ACC112 (cell line): Measurements from ENCODE around the gene TUBGCP2.
"Not testable (repeated sequence)": the region's sequence is repeated elsewhere in the genome, so short reads cannot be mapped to it uniquely, and the experiment has no call there.

Experiments
- H2AFZ ChIP-seq: fragments of 200-600 bp; sonication (generic); one replicate; pipeline ENCODE4 v1.6.0; 2017; ENCODE audit warnings: antibody characterized with exemption, low read length; ENCODE audit not compliant: unreplicated experiment
- H3K27ac ChIP-seq: fragments of 200-600 bp; sonication (generic); 2 replicates; pipeline ENCODE4 v1.5.1; 2014; ENCODE audit warnings: low read depth, mild to moderate bottlenecking, antibody characterized with exemption, low read length, moderate library complexity
- H3K27me3 ChIP-seq: fragments of 200-600 bp; sonication (generic); 2 replicates; pipeline ENCODE4 v1.6.1; 2014; ENCODE audit warnings: mild to moderate bottlenecking, antibody characterized with exemption, low read length, moderate library complexity, mixed read lengths; ENCODE audit not compliant: insufficient read depth
- H3K36me3 ChIP-seq: fragments of 200-600 bp; sonication (generic); 2 replicates; pipeline ENCODE4 v1.6.1; 2016; ENCODE audit warnings: mild to moderate bottlenecking, antibody characterized with exemption, low read length, moderate library complexity, mixed read lengths; ENCODE audit not compliant: insufficient read depth
- H3K4me1 ChIP-seq: fragments of 200-600 bp; sonication (generic); one replicate; pipeline ENCODE4 v1.6.1; 2016; ENCODE audit warnings: low read length, mixed read lengths; ENCODE audit not compliant: insufficient read depth, unreplicated experiment, control insufficient read depth
- H3K4me3 ChIP-seq: fragments of 200-600 bp; sonication (generic); 2 replicates; pipeline ENCODE4 v1.5.1; 2014; ENCODE audit warnings: mild to moderate bottlenecking, low read depth, low read length
- H3K79me2 ChIP-seq: fragments of 200-600 bp; sonication (generic); one replicate; pipeline ENCODE4 v1.6.0; 2016; ENCODE audit warnings: low read length; ENCODE audit not compliant: control insufficient read depth, unreplicated experiment, insufficient read depth

TUBGCP2 gene

GRCh38 chr10:133329491-133330202 is 21.0 kb upstream of the TUBGCP2 start:
- peak overlapping the region; percentile 58 for H3K4me3 ChIP-seq
- no peaks in the 10 kb centered on the region for H3K79me2 ChIP-seq
- peaks cover 72% of the 10 kb centered on the region for H3K27me3 ChIP-seq
- H3K27ac ChIP-seq = no peak overlapping the region
- no peaks in the 10 kb centered on the region for H3K36me3 ChIP-seq
- H3K4me1 ChIP-seq = peaks cover 7% of the 10 kb centered on the region
- no peak overlapping the region for H2AFZ ChIP-seq

DNA sequence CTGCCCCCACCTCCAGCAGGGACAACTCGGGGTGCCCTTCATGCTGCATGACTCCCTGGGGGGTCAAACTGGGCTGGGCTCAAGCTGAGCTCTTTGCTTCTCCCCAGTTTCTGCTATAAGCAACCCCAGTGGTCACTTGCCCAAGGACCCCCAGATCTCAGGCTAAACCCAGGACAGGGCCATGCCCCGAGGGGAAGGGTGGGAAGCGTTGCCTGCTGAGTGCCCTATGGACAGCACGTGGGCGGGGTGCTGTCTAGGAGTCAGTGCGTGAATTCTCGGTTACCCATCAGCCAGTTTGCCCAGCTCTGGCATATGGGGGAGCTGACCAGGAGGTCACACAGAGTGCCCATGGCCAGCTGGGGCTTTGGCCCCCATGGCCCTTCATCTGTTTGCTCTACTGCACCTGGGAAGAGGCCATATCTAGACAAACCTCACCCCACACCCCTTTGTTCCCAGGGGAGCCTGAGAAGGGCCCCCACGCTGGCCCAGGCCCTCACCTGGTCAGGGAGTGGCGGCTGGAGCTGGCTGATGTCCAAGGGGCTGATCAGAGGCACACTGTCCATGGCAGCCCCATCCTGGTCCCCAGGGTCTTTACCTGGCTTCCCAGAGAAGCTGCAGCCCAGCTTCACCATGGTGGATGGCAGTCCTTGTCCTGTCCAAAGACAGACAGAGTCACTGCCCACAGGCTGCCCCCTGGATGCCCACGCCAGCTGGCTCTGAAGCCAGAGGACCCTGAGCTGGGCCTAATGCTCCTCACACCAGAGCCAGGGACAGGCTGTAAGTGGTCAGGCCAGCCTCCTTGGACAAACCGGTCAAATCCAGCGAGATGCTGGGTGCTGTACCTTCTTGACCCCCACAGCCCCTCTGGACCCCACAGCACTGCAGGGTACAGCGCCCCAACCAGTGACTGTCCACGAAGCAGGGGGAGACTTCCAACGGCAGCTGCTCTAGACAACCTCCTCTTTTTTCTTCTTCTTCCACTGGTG is 20.0 kb upstream of the TUBGCP2 start:
- Histone ChIP-seq H3K36me3 (no peaks in the 10 kb centered on the region), H3K27me3 (peaks cover 66% of the 10 kb centered on the region), H3K4me3 (no peak overlapping the region), H2AFZ (no peak overlapping the region), H3K79me2 (no peaks in the 10 kb centered on the region), H3K27ac (no peak overlapping the region), H3K4me1 (peaks cover 7% of the 10 kb centered on the region)

DNA sequence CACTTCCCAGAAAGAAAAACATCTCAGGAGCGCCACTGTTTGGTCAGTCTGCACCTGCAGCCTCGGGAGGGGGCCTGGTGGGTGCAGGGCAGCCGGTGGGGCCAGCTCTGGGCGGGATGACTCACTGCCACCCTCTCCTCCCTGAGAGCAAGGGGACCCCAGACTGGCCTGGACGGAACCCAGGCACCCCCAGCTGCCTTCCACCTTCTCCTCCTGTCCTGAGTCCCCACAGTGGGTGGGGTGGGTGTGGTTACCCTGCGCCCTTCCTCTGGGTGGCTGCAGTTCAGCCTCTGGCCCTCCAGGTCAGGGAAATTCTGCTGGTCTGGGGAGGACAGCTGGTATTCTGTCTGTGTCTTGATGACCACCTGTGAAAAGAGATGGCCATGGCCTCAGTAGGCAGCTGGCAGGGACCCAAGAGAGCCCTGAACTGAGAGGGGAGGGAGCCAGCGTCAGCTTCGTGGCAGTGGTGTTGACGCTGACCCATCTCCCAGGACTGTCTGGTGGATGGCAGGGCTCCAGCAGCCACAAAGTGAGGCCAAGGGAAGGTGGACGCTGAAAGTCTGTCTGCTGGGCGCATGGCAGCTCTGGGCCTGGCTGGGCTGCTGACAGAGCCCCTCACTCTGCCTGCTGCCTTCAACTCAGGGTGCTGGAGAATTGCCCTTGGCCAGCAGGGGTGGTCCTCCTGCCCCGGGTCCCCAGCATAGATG is 19.1 kb upstream of the TUBGCP2 start:
- Histone ChIP-seq H2AFZ (no peak overlapping the region), H3K27me3 (peaks cover 61% of the 10 kb centered on the region), H3K4me1 (peaks cover 7% of the 10 kb centered on the region), H3K4me3 (no peak overlapping the region), H3K36me3 (no peaks in the 10 kb centered on the region), H3K27ac (no peak overlapping the region), H3K79me2 (no peaks in the 10 kb centered on the region)

DNA sequence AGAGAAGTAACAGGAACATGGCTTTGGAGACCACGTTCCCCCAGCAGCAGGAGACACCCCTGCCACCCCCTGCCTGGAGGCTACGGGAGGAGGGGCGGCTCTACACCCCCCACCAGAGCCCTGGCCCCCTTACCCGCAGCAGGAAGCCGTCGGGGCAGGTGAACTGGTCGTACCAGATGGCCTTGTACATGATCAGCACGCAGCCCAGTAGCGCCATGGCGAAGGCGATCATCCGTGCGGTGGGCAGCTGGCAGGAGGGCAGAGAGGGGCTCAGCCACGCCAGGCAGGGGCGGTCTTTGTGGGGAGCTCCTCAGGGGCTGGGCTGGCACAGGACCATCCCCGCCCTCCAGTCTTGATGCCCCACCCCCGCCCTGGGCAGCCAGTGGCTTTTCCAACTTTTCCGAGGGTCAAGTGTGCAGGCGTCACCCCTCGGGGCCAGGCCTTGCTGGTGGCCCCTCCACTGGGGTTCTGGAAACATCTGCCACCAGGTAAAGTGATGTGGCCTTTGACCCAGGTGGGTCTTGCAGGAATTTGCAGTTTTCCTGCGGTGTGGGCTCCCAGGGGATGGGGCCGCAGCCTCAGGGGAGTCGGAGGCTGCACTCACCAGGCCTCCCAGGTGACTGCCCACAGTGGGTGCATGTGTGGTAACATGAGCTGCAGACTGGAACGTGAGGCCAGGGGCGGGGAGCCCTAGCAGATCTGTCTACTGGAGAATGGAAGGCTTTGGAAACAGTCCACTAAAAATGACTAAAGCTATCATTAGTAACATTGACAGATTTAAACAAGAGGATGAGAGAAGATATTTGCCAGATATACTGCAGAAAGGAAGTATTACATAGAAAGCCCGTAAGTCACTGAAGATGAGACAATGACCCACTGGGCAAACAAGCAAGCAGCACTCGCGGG is 18.3 kb upstream of the TUBGCP2 start:
- Histone ChIP-seq H3K27me3 (peaks cover 53% of the 10 kb centered on the region), H3K79me2 (no peaks in the 10 kb centered on the region)

GRCh38 chr10:133326223-133326551 is 17.5 kb upstream of the TUBGCP2 start:
- Histone ChIP-seq H3K27ac (no peak overlapping the region), H3K36me3 (no peaks in the 10 kb centered on the region), H3K4me1 (peaks cover 7% of the 10 kb centered on the region), H3K27me3 (peaks cover 45% of the 10 kb centered on the region), H2AFZ (no peak overlapping the region), H3K4me3 (peak overlapping the region; percentile 62; the same call in 1 of the 2 replicates), H3K79me2 (no peaks in the 10 kb centered on the region)

More for the DNA sequence above, 18.3 kb upstream of the TUBGCP2 start:
- Histone ChIP-seq H2AFZ (no peak overlapping the region), H3K4me1 (peaks cover 7% of the 10 kb centered on the region), H3K36me3 (no peaks in the 10 kb centered on the region), H3K4me3 (no peak overlapping the region), H3K27ac (no peak overlapping the region)

- H3K27me3 ChIP-seq = peaks cover 40% of the 10 kb centered on the region
- H2AFZ ChIP-seq = peak overlapping the region; percentile 12
- H3K36me3 ChIP-seq = no peaks in the 10 kb centered on the region
- no peaks in the 10 kb centered on the region for H3K79me2 ChIP-seq
- H3K4me1 ChIP-seq = peaks cover 7% of the 10 kb centered on the region
- no peak overlapping the region for H3K27ac ChIP-seq
- peak overlapping the region; percentile 62 for H3K4me3 ChIP-seq
Observed at GRCh38 chr10:133325440-133326222, 17.0 kb upstream of the TUBGCP2 start.

GRCh38 chr10:133324857-133325260 is 16.2 kb upstream of the TUBGCP2 start:
- H3K4me3 ChIP-seq = no peak overlapping the region
- H3K79me2 ChIP-seq = no peaks in the 10 kb centered on the region
- no peak overlapping the region for H2AFZ ChIP-seq
- H3K27ac ChIP-seq = no peak overlapping the region
- H3K27me3 ChIP-seq = peaks cover 40% of the 10 kb centered on the region
- peaks cover 7% of the 10 kb centered on the region for H3K4me1 ChIP-seq
- no peaks in the 10 kb centered on the region for H3K36me3 ChIP-seq

DNA sequence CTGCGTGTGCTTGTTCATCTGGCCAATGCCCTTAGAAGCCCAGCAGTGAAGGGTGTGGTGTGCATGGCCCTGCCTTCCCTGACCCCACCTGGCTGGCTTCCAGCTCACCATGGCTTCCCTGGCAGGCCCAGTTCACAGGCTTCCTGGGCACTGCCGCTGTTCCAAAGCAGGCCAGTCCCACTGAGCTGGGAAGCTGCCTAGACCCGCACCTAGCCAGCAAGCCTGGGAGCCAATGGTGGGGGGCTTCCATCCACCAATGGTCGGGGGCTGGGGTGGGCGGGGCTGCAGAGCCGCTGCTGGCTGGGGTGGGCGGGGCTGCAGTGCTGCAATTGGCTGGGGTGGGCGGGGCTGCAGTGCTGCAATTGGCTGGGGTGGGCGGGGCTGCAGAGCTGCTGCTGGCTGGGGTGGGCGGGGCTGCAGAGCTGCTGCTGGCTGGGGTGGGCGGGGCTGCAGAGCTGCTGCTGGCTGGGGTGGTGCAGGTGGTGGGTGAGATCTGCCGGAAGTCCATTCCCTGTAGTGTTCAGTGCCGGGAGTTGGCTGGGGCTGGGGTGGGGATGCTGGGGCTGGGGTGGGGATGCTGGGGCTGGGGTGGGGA is 15.6 kb upstream of the TUBGCP2 start:
- H3K27ac ChIP-seq = no peak overlapping the region
- H3K4me3 ChIP-seq = peak overlapping the region; percentile 70
- H2AFZ ChIP-seq = no peak overlapping the region
- no peaks in the 10 kb centered on the region for H3K36me3 ChIP-seq
- peaks cover 4% of the 10 kb centered on the region for H3K4me1 ChIP-seq
- peaks cover 40% of the 10 kb centered on the region for H3K27me3 ChIP-seq
- no peaks in the 10 kb centered on the region for H3K79me2 ChIP-seq

DNA sequence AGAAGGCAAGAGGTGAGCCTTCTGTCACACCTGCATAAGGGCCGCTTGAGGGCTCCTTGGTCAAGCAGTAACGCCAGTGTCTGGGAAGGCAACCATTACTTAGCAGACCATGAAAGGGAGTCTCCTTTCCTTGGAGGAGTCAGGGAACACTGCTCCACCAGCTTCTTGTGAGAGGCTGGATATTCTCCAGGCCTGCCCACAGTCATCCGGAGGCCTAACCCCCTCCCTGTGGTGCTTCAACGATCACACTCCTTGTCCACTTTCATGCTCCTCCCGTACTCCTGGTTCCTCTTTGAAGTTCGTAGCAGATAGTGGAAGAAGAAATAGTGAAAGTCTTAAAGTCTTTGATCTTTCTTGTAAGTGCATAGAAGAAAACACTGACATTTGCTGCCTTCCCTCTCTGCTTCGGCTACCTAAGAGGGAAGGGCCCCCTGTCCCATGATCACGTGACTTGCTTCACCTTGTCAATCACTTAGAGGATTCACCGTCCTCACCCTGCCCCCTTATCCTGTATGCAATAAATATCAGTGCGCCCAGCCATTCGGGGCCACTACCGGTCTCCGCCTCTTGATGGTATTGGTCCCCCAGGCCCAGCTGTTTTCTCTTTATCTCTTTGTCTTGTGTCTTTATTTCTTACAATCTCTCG is 13.5 kb upstream of the TUBGCP2 start:
- peaks cover 25% of the 10 kb centered on the region for H3K27me3 ChIP-seq
- not testable (repeated sequence) for H2AFZ ChIP-seq, H3K4me3 ChIP-seq, H3K36me3 ChIP-seq, H3K79me2 ChIP-seq, H3K27ac ChIP-seq, H3K4me1 ChIP-seq
